CD4-positive, alpha-beta T cell treated with Interleukin-2 at 100 ng/mL for 4 hours (primary cell): ENCODE results near the gene SRBD1.
"Not testable (repeated sequence)": the region's sequence is repeated elsewhere in the genome, so short reads cannot be mapped to it uniquely, and the experiment has no call there.

Source experiments
- DNase-seq: peaks from one replicate; pipeline ENCODE4 v3.0.0-alpha.2; 2020; ENCODE audit warnings: low spot score

SRBD1 gene

DNA sequence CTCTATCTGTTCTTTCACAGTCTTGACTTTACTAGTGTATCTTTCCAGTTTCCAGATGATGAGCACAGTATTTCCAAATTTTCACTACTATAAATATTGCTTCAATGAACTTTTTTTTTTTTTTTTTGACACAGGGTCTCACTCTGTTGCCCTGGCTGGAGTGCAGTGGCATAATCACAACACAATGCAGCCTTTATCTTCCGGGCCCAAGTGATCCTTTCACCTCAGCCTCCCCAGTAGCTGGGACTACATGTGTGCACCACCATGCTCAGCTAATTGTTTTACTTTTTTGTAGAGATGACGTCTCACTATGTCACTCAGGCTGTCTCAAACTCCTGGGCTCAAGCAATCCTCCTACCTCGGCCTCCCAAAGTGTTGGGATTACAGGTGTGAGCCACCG, 142.8 kb downstream of the SRBD1 start:
- DNase-seq, result no peak

DNA sequence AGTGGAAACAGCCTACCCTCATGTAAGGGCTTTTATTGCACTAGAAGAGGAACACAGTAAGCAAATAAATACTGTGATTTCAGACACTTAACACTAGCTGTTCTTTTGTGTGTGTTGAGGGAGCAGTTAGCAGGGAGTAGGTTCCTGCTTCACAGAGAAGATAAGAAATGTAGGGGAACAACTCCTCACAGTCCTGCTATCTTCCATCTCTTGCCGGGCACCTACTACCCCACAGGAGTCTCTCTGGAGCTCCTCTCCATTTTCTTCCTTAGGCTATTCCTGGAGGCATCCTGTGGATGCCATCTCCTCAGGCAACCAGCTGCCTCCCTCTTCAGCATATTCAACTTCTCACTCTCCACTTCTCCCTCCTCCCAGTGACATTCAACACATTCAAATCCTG, 145.0 kb downstream of the SRBD1 start:
- no peak for DNase-seq

DNA sequence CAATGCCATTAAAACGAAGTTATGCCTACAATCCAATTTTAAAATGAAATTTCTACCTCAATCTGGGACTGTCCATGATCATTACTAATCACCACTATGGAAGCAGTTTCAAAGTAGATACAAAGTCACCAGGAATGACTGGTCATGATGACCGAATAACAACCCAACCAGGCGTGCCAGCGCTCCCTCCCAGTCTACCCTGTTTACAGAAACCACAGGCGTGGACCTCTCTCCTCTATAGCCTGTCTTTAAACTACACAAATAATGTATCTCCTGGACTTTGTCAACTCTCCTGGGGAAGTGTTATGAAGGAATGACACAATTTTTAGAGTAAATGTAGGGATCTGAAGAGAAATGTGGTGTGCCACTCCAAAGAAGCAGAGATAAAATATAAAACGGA, 150.2 kb downstream of the SRBD1 start:
- DNase-seq, result no peak

DNA sequence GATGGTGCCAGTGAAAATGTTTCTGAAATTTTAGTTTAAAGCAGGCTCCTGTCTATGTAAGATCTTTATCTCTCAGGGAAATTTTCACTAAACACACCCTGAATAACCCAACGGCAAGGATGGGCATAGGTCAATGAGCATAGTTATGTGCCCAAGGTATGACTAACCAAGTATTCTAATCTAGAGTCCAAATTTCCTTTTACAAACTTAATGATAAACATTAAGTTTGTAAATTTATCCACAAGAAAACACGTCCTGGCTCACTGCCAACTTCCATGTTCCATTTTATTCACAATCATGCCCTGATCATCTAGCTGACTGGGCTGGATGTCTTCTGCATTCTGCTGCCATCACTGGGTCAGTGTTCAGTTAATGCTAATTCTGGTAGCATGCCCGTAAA, 151.2 kb downstream of the SRBD1 start:
- no peak for DNase-seq

DNA sequence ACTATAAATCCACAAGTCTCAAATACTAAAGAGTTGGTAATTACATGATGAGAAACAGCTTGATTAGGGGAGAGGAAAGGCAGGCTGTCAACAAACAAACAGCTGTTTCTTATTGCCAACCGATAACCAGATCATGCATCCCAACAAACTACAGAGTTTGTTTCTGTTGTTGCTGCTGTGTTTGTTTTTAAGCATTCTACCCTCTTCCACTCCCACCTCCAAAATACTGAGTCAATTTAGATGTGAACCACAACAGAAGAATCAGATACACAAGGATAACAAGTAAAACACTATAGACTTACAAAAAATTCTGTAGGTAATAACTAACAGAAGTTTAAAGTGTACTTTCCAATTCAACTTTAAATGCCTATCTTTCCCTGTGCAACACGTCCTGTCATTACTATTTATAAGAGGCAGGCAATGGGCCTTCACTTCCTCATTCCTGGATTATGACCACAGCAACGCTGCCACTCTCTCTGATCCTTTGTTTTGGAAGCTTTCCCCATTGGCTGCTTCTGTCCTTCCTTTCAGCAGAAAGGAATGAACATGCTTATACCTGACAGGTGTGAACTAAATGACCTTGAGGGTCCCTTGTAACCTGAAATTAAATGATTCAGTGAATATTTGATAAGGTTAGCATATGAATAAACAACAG, 152.0 kb downstream of the SRBD1 start:
- no peak for DNase-seq

DNA sequence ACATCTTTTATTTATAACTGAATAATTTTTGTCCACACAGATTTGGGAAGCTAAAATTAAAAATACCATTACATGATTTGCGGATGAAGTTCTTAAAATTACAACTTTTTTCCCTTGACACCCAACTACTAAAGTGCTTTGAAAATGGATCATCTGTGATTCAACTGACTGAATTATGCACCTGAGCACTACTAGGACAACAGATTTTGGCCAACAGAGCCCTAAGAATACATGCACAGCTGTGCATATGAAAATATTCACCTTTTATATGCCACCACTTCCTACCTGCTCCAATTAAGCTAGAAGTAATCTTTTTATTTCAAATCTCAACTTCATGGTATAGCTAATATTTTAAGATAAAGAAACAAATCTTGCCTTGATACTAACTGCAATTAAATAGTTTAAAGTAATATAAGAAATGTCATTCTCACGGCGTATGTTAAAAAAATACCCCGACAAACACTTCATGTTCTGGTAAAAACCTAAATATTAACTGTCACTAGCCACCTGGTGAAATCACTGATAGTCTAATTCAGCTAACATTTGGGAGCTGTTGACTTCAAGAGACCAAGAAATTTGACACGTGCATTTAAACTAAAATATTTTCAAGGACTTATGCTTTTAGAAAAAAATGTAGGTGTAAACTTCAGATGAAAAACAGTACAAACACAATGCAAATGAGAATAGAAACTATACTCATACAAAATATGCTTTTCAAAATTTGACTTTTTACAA, 153.7 kb downstream of the SRBD1 start:
- DNase-seq, result no peak

DNA sequence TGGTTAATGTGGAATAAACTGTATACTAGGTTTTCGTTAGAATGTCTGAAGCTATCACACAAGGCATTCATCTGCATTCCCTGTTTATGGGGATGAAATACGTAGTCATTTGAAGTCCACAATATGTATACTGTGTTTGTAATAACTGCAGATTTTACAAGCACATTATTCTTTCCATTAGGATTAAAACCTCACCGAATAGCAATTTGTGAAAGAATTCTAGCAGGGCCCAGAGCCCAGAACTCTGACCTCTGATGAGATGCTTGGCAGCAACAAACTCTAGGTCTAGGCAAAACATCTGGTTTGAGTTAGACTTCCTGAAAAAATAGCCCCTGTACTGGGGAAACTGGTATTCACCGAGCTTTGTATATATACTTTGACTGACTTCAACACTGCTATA, 158.2 kb downstream of the SRBD1 start:
- no peak for DNase-seq

DNA sequence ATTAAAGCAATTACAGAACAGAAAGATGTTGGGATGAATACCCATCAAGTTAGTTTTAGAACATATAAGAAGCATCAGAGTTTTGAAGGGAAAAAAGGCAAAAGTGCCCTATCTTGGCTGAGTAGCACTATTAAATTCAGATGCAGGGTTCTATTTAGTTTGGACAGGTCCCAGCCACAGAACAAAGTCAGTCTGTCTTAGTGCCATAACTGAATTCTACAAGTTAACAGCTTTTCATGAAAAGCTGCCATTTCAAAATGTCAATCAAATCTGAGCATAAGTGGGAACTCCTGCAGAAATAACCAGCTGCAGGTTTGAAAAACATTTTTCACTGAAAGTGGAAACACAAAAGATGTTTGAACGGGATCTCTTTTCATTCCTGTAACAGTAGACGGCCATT, 160.4 kb downstream of the SRBD1 start:
- DNase-seq, result no peak

DNA sequence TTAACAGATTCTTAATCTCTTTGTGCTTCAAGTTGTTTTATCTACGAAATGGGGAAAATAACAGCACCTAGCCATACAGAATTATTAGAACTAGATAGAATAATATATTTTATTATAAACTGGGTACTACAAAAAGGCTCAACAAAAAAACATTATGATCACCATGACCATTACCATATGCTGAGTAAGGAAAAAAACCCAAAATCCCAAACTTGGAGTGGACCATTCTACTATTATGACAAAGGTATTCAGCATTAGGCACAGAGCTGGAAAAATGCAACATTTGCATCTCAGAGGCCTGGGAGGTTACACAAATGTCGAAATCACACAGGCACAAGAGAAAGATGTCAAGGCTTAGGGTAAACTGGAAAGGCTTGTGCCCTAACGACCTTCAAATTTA, 162.8 kb downstream of the SRBD1 start:
- DNase-seq, result no peak

DNA sequence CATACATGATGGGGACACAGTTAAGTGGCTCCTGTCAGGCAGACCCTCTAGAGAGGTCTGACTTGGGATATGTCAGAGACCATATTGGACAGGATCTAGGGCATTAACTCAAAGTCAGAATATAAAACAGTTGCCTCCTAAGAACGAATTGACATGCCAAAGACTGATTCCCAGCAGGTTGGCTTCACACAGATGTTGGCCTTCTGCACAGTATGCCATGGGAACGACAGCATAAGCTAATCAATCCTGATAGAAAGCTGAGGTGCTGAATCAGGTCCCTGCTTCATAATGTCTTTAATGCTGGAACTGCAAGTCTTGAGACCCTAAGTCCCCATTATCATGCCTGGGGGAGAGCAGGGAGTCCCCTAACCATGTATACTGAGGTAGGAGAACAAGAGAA, 165.1 kb downstream of the SRBD1 start:
- DNase-seq, result no peak

DNA sequence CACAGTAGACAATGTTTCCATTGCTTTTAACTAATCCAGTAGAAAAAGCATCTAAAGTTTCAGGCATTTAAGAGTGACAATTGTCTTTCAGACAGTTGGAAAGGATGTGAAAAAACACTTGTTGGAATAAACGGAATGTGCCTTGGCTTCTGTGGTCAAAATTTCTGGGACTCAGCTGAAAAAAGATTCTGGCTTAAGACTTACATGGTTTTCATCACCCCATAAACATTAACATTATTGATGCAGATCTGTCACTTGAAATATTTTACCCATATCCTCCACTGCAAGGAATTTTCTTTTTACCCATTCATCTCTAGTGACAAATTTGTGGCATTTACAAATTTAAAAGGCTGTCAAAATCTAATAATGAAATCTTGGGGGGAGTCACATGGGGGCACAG, 166.0 kb downstream of the SRBD1 start:
- no peak for DNase-seq

DNA sequence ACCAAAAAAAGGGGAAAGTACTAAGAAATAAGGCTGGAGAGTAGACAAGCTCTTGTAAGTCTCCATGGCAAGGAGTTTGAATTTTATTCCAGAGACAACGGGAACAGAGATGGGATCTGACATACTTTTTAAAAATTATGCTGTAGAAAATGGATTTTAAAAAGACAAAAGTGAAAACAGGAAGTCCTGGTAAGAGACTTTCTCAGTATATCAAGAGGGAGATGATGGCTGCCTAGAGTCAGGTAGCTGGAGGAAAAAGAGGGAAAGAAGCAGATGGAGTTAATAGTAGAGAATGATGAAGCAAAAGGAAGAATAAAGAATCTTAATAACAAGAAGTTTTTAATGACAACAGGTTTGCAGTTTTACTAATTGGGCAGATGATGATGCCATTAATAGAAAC, 168.1 kb downstream of the SRBD1 start:
- DNase-seq, result no peak

DNA sequence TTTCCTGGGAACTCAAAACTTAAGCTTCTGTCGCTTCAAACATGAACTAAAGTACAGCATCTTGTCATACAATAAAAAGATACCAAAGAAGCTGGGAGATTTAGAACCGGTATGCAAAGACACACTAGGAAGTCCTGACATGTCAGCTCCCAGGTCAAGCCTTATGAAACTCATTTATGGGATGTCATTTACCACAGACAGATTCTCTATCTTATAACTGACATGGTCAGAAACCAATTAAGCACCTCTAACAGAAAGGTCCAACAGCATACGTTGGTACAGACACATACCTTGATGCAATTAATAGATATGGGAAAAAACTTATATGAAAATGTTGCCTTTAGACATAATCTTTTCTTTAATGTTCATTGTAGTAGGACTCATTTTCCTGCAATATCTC, 169.0 kb downstream of the SRBD1 start:
- DNase-seq, result no peak

DNA sequence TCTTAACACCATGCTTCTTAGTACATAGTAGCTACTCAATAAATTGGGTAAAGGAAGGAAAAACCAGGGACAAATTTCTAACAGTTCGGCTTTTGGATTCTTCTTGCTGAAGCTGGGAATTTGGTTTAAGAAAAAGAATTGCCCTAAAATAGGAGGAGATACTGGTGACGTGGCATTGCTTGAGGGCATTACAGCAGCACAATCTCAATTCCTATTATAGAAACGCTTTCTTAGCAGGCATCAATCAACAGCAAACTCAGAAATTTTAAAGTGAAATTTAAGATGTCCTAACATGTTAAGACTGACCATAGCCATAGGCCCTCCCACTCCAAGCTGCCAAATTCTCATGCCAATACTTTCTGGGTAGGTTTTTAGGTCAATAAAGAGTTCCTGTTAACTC, 169.5 kb downstream of the SRBD1 start:
- DNase-seq, result no peak

DNA sequence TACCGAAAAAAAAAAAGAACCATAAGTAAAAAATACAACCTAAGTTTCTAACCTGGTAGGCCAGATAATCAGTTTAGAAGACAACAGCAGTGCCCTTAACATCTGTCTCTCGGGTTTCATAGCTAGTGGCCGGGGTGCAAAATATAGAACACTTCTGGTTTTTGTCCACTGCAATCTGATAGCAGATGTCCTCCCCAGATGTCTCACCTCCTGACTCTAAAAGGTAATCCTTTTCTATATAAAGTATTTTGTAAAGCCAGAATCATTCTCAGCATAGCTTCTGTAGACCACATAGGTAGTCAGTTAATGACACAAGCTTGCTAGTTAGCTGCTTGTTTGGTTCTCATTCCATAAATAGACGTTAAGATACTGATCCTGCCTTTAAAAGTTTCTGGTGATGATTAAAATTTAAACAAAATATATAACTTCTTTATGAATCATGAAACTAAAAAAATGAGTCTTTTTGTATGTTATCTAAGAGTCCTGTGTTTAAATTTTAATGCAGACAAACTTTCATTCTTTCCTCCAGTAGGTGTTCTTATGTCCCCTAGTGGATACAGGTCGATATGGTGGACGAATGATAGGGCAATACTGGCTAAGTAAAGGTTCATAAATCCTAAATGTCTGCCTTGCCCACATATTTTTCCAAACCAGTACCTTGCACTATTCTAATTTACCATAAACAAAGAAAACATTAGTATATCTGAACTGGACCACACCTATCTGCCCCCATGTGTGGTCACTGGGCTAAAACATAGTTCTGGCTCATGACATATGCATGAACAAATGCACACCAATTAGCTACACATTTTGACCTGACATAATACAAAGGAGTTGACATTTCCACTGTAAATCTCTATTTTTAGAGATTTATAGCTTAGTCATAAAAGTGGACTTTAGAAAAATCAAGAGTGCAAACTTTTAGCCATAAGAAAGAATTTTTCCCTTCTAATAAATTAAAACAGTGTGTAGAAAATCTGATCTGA, 171.0 kb downstream of the SRBD1 start:
- DNase-seq, result no peak

DNA sequence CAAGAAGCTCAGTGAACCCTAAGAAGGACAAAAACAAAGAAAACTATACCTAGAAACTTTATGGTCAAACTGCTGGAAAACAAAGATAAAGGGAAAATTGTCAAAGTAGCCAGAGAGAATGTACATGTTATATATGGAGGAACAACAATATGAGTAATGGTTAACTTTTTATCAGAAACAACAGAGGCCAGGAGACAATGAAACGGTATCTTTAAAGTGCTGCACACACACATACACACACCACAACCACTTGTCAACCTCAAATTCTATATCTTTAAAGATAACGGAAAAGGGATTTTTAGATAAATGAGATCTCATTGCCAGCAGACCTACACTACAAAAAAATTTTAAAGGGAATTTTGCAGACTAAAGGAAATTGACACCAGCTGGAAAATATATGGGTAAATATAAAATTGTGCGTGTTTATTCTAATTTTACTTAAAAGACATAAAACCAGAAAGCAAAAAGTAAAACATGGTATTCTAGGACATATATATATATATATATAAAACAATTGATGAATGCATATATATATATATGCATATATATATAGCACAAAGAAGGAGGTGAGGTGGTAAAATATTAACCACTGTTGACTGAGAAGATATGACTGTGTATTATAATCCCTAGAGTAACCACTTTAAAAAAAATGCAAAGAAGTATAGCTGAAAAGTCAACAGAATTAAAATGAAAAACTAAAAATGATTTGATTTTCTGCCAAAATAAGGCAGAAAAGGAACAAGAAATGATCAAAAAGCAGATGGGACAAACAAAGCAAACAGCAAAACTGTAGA, 172.0 kb downstream of the SRBD1 start:
- DNase-seq, result no peak

DNA sequence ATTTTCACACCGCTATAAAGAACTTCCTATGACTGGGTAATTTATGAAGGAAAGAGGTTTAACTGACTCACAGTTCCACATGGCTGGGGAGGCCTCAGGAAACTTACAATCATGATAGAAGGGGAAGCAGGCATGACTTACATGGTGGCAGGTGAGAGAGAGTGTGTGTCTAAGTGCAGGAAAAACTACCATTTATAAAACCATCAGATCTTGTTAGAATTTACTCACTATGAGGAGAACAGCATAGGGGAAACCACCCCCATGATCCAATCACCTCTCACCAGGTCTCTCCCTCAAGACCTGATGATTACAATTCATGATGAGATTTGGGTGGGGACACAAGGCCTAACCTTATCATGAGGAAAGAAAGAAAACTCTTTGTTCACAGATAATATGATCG, 174.6 kb downstream of the SRBD1 start:
- no peak for DNase-seq

DNA sequence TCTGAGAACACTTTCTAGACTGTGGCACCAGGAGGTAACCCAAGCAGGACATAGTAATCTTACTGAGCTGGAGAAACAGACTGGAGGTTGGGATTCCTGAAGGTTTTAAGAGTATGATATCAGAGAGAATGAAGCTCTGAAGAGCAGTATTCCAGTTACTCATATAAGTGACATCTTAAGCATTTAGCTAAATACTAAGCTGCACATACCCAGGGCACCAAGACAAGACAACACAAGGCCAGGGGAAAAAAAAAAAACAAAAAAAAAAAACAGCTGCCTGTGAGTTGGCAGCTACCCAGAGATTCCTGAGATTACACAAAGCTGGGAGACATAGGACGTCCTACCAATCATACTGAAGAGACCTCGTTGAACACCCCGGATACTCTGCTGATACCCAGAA, 175.8 kb downstream of the SRBD1 start:
- DNase-seq, result no peak

DNA sequence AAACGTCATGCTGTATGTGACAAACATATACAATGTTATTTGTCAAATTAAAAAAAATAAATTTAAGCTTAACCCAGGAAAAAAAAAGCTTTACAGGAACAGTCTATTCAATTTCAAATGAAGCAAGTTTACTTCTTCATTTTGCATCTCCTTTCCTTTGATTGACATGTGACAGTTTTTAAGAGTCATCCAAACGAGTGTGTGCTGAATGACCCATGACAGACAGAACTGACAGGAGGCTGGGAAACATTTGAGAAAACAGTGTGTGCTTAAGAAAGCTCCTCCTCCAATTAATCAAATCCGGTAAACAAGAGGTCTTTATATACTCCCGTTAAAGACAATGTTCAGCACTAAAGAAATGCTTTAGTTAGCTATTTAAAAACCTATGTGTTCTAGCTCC, 177.7 kb downstream of the SRBD1 start:
- DNase-seq, result no peak

DNA sequence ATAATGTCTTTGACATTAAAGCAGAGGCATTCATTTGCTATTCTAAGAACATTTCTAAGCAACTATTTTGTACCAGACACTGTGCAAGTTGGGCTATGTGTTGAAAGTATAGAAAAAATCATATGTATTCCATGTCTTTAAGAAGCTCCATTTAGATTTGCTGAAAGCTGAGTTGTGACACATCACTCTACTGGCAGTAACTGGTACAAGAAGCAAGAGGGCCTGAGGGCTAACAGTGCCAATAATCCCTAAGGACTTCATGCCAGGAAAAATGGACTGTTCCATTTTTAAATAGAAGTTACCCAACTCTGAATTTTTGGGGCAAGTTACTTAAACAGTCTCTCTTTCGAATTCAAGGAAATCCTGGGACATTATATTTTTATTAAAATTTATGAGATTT, 178.7 kb downstream of the SRBD1 start:
- no peak for DNase-seq

DNA sequence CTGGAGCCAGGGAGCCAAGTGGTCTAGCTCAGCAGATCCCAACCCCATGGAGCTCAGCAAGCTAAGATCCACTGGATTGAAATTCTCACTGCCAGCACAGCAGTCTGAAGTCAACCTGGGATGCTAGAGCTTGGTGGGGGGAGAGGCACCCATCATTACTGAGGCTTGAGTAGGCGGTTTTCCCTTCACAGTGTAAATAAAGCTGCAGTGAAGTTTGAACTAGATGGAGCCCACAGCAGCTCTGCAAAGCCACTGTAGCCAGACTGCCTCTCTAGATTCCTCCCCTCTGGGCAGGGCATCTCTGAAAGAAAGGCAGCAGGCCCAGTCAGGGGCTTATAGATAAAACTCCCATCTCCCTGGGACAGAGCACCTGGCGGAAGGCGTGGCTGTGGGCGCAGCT, 185.0 kb downstream of the SRBD1 start:
- DNase-seq, result not testable (repeated sequence)

DNA sequence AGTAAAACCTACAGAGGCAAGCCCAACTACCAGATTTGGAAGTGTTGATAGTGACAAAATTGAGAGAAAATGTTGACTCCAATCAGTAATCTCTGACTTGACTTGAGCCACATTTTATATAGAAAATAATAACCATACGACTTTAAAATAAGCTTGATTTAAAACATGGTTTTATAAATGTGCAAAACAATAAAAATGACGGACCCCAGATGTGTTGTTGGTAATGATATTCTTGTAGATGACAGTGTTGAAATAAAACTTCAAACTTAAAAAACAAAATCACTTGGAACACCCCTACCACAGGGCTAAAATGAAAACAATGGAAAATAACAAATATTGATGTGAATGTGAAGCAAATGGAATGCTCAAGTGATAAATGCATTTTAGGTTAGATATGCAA, 188.1 kb downstream of the SRBD1 start:
- no peak for DNase-seq
